GM10266 (cell line): ENCODE measurements around the gene SLC20A1.
"Not testable (repeated sequence)": the region's sequence is repeated elsewhere in the genome, so short reads cannot be mapped to it uniquely, and the experiment has no call there.

Source experiments
- DNase-seq: peaks from one replicate; pipeline ENCODE4 v3.0.0; 2012; ENCODE audit errors: extremely low spot score
- CTCF ChIP-seq: IDR thresholded peaks from 2 replicates; pipeline ENCODE4 v1.5.1; 2012; ENCODE audit warnings: mild to moderate bottlenecking, low read depth; ENCODE audit not compliant: control insufficient read depth, insufficient read depth; ENCODE audit errors: missing control alignments

Gene SLC20A1

GRCh38 chr2:112605926-112606325 lies 39.8 kb upstream of the SLC20A1 start:
- DNase-seq: no peak
- no peak for TF ChIP-seq CTCF

- no peak for DNase-seq
- no peak for TF ChIP-seq CTCF
Measured at GRCh38 chr2:112606547-112606946, 39.2 kb upstream of the SLC20A1 start.

GRCh38 chr2:112607680-112608438 lies 37.9 kb upstream of the SLC20A1 start:
- TF ChIP-seq CTCF: no peak
- no peak for DNase-seq

GRCh38 chr2:112609320-112609719 lies 36.4 kb upstream of the SLC20A1 start:
- DNase-seq: not testable (repeated sequence)

GRCh38 chr2:112612283-112612682 lies 33.5 kb upstream of the SLC20A1 start:
- DNase-seq: not testable (repeated sequence)

GRCh38 chr2:112614201-112614840 lies 31.4 kb upstream of the SLC20A1 start:
- no peak for DNase-seq

GRCh38 chr2:112615051-112615450 lies 30.7 kb upstream of the SLC20A1 start:
- DNase-seq: no peak
- TF ChIP-seq CTCF: no peak

More at GRCh38 chr2:112614201-112614840, 31.4 kb upstream of the SLC20A1 start:
- TF ChIP-seq CTCF: no peak

- not testable (repeated sequence) for DNase-seq
Measured at GRCh38 chr2:112615798-112616197, 29.9 kb upstream of the SLC20A1 start.

- no peak for TF ChIP-seq CTCF
- DNase-seq: no peak
Measured at GRCh38 chr2:112618383-112618782, 27.4 kb upstream of the SLC20A1 start.
